HCT116 (cell line): ENCODE results near the gene MLPH. TPM values are rescaled to one million over a fixed set of nuclear protein-coding genes. Genes with fewer than 3 reads are reported as not detected.

ENCODE experiments used
- ATAC-seq: fragments of 200-7000 bp; cut with Tn5 transposase; 2 replicates; pipeline ENCODE4 v1.9.1; 2020; ENCODE audit warnings: mild to moderate bottlenecking, moderate library complexity
- BruUV-seq: library from RNA; stranded (reverse); fragments of 400-500 nt; replicated peaks from 2 replicates; lab custom pipeline; 2021; lab: Mats Ljungman, UMichigan
- CTCF ChIA-PET: fragments of 300-600 bp; sonication (Branson Sonifier 250); formaldehyde crosslinking; loops from one replicate; lab custom pipeline; 2021; ENCODE audit warnings: antibody characterized with exemption; lab: Charles Lee
- POLR2A ChIA-PET: fragments of 300-600, 350-600 bp; sonication (Branson Sonifier 250); formaldehyde crosslinking; loops from one replicate; lab custom pipeline; 2021; ENCODE audit warnings: antibody characterized with exemption; lab: Charles Lee
- RAD21 ChIA-PET, 2 experiments: fragments of 300-600 bp; sonication (Branson Sonifier 250); formaldehyde crosslinking; loops; one replicate each; lab custom pipeline; 2023; ENCODE audit warnings: low total read pairs in 2 of 2; ENCODE audit not compliant: uncharacterized antibody in 2 of 2, unreplicated experiment in 2 of 2, low non-redundant PET in 1 of 2; lab: Charles Lee
- DNase-seq: peaks from one replicate; pipeline ENCODE4 v3.0.0-alpha.2; 2010; ENCODE audit warnings: low read depth, low spot score
- H2AFZ ChIP-seq: fragments of 200-600 bp; shearing (Covaris generic), sonication (generic); 2 replicates; pipeline ENCODE4 v1.6.1; 2017; ENCODE audit warnings: low read depth, mixed run types, mixed read lengths, antibody characterized with exemption, low read length; ENCODE audit not compliant: poor library complexity, severe bottlenecking
- H3K27ac ChIP-seq: 2 replicates; pipeline ENCODE4 v1.5.1; 2012; ENCODE audit warnings: low read depth, low read length
- H3K27me3 ChIP-seq: fragments of 200-600 bp; sonication (generic); 2 replicates; pipeline ENCODE4 v1.6.1; 2016; ENCODE audit warnings: mixed run types, low read length, mixed read lengths; ENCODE audit not compliant: insufficient read depth
- H3K36me3 ChIP-seq, 2 experiments: fragments of 200-500 bp in 1 of 2; fragments of 200-600 bp in 1 of 2; sonication (Bioruptor generic) in 1 of 2; sonication (generic) in 1 of 2; 2 replicates each; pipeline versions ENCODE4 v1.5.1 to v1.6.1; 2014 to 2016; ENCODE audit warnings: low read length in 2 of 2, inconsistent platforms in 1 of 2, mixed read lengths in 1 of 2, mixed run types in 1 of 2; ENCODE audit not compliant: insufficient read depth in 2 of 2, control insufficient read depth in 1 of 2
- H3K4me1 ChIP-seq, 2 experiments: fragments of 200-600 bp in 1 of 2; sonication (generic) in 1 of 2; 2 replicates each; pipeline versions ENCODE4 v1.5.1 to v1.6.1; 2012 to 2017; ENCODE audit warnings: low read length in 2 of 2, inconsistent platforms in 1 of 2, mild to moderate bottlenecking in 1 of 2, mixed read lengths in 1 of 2, mixed run types in 1 of 2, moderate library complexity in 1 of 2; ENCODE audit not compliant: insufficient read depth in 2 of 2, control insufficient read depth in 1 of 2
- H3K4me2 ChIP-seq: fragments of 200-600 bp; sonication (generic); 2 replicates; pipeline ENCODE4 v1.6.1; 2017; ENCODE audit warnings: mixed run types, low read length, mixed read lengths
- H3K4me3 ChIP-seq, 2 experiments: fragments of 200-600 bp in 1 of 2; sonication (generic) in 1 of 2; replicated peaks in 1 of 2; 2 replicates each; pipeline ENCODE4 v1.5.1; 2011 to 2016; ENCODE audit warnings: low read length in 2 of 2, control low read depth in 1 of 2, low read depth in 1 of 2, mild to moderate bottlenecking in 1 of 2, mixed read lengths in 1 of 2, mixed run types in 1 of 2
- H3K79me2 ChIP-seq: fragments of 200-600 bp; sonication (generic); 2 replicates; pipeline ENCODE4 v1.6.1; 2017; ENCODE audit warnings: mild to moderate bottlenecking, mixed run types, low read length, moderate library complexity, mixed read lengths; ENCODE audit not compliant: insufficient read depth
- H3K9ac ChIP-seq: fragments of 200-600 bp; sonication (generic); 2 replicates; pipeline ENCODE4 v1.6.1; 2016; ENCODE audit warnings: low read length, mixed read lengths
- H3K9me2 ChIP-seq: fragments of 200-600 bp; sonication (generic), shearing (Covaris generic); 2 replicates; pipeline ENCODE4 v1.6.1; 2017; ENCODE audit warnings: mixed run types, mild to moderate bottlenecking, moderate library complexity; ENCODE audit not compliant: insufficient read depth
- H3K9me3 ChIP-seq, 2 experiments: fragments of 200-500 bp in 1 of 2; fragments of 200-600 bp in 1 of 2; sonication (Bioruptor generic) in 1 of 2; sonication (generic) in 1 of 2; 2 replicates each; pipeline ENCODE4 v1.6.1; 2014 to 2017; ENCODE audit warnings: low read length in 2 of 2, mixed read lengths in 2 of 2, inconsistent platforms in 1 of 2, low read depth in 1 of 2, mild to moderate bottlenecking in 1 of 2, mixed run types in 1 of 2, moderate library complexity in 1 of 2; ENCODE audit not compliant: control insufficient read depth in 1 of 2, insufficient read depth in 1 of 2
- H4K20me1 ChIP-seq: fragments of 200-600 bp; sonication (generic), shearing (Covaris generic); 2 replicates; pipeline ENCODE4 v1.6.1; 2017; ENCODE audit warnings: mixed run types, mild to moderate bottlenecking, moderate library complexity; ENCODE audit not compliant: insufficient read depth
- CBX3 ChIP-seq: IDR thresholded peaks from 2 replicates; pipeline ENCODE4 v1.6.1; 2012; ENCODE audit warnings: low read depth
- CTCF ChIP-seq, 3 experiments: fragments of 200-600 bp in 1 of 3; sonication (generic) in 1 of 3; IDR thresholded peaks in 2 of 3; conservative IDR thresholded peaks in 1 of 3; 2 replicates each; pipeline ENCODE4 v1.5.1; 2012 to 2017; ENCODE audit warnings: low read depth in 2 of 3, low read length in 2 of 3, antibody characterized with exemption in 1 of 3, borderline replicate concordance in 1 of 3, control low read depth in 1 of 3, mild to moderate bottlenecking in 1 of 3, mixed read lengths in 1 of 3, mixed run types in 1 of 3, moderate library complexity in 1 of 3; ENCODE audit not compliant: insufficient read depth in 1 of 3
- EGR1 ChIP-seq: IDR thresholded peaks from 2 replicates; pipeline ENCODE4 v1.6.1; 2012; ENCODE audit warnings: low read depth
- EZH2 ChIP-seq: fragments of 200-600 bp; sonication (generic); IDR thresholded peaks from 2 replicates; pipeline ENCODE4 v1.6.1; 2017; ENCODE audit warnings: antibody characterized with exemption, mixed run types
- FOSL1 ChIP-seq: IDR thresholded peaks from 2 replicates; pipeline ENCODE4 v1.6.1; 2012; ENCODE audit warnings: low read depth
- JUND ChIP-seq: IDR thresholded peaks from 2 replicates; pipeline ENCODE4 v1.6.1; 2012
- MAX ChIP-seq: IDR thresholded peaks from 2 replicates; pipeline ENCODE4 v1.6.1; 2012
- POLR2A ChIP-seq: IDR thresholded peaks from 2 replicates; pipeline ENCODE4 v1.7.0; 2011; ENCODE audit warnings: borderline replicate concordance; ENCODE audit not compliant: insufficient read depth, insufficient read length; ENCODE audit errors: extremely low read depth
- RAD21 ChIP-seq: IDR thresholded peaks from 2 replicates; pipeline ENCODE4 v1.6.1; 2012; ENCODE audit warnings: low read depth, mild to moderate bottlenecking
- REST ChIP-seq: IDR thresholded peaks from 2 replicates; pipeline ENCODE4 v1.6.1; 2012; ENCODE audit warnings: low read depth
- SIN3A ChIP-seq: IDR thresholded peaks from 2 replicates; pipeline ENCODE4 v1.6.1; 2012; ENCODE audit warnings: low read depth
- YY1 ChIP-seq: IDR thresholded peaks from 2 replicates; pipeline ENCODE4 v1.6.1; 2011; ENCODE audit warnings: low read length, low read depth, moderate library complexity, mild to moderate bottlenecking; ENCODE audit not compliant: insufficient replicate concordance; ENCODE audit errors: extremely low read depth
- ZBTB33 ChIP-seq: IDR thresholded peaks from 2 replicates; pipeline ENCODE4 v1.6.1; 2011; ENCODE audit warnings: mild to moderate bottlenecking, low read length, moderate library complexity; ENCODE audit not compliant: insufficient replicate concordance; ENCODE audit errors: extremely low read depth
- ZFX ChIP-seq: fragments of 450-650 bp; IDR thresholded peaks from 2 replicates; pipeline ENCODE4 v1.6.1; 2017
- ZNF274 ChIP-seq: fragments of 200-500 bp; sonication (Bioruptor generic); IDR thresholded peaks from 2 replicates; pipeline ENCODE4 v1.6.1; 2014; ENCODE audit warnings: mild to moderate bottlenecking, low read depth, low read length, inconsistent platforms
- intact Hi-C: fragments of 100-400 bp; cut with micrococcal nuclease; formaldehyde crosslinking; loops from 2 replicates; pipeline ENCODE4 v1.10.0; 2022
- total RNA-seq: library from RNA; stranded (reverse); gene quantifications from one replicate; pipeline ENCODE4 v1.2.1, GENCODE V29; 2021; ENCODE audit not compliant: unreplicated experiment

Gene MLPH
- total RNA-seq, 1 experiment from 2014 or later: 81.4 TPM

- no peak overlapping the region for H2AFZ ChIP-seq
- CTCF ChIA-PET: no interaction called here
- no peaks in the 10 kb centered on the region for H3K36me3 ChIP-seq
- H3K4me3 ChIP-seq: peak overlapping the region; percentile 68 to 85; a peak in 3 of 4 replicates
- peaks cover 13 to 33% of the 10 kb centered on the region in 2 experiments; a peak in 3 of 4 replicates for H3K4me1 ChIP-seq
- H3K27me3 ChIP-seq: no peaks in the 10 kb centered on the region
- peak overlapping the region; percentile 80 for H3K4me2 ChIP-seq
- intact Hi-C loops: no loop called here
- H3K79me2 ChIP-seq: peaks cover 16% of the 10 kb centered on the region
- TF ChIP-seq RAD21: no peak
- no peak for TF ChIP-seq SIN3A
- TF ChIP-seq CTCF (IDR thresholded peaks at IDR 0.05 in 2 of 3, conservative IDR thresholded peaks at IDR 0.05 in 1 of 3; ENCODE audit: borderline replicate concordance in 1 of 3, insufficient read depth in 1 of 3, low read depth in 2 of 3, low read length in 2 of 3): no peak
- no peak for TF ChIP-seq CBX3
- TF ChIP-seq EZH2: no peak
- TF ChIP-seq POLR2A: no peak
- TF ChIP-seq REST: no peak
- no peak for TF ChIP-seq ZBTB33
- TF ChIP-seq ZFX: no peak
- no peak for TF ChIP-seq YY1
- no peak for TF ChIP-seq EGR1
- no peak for TF ChIP-seq JUND
- TF ChIP-seq ZNF274: no peak
- TF ChIP-seq MAX: no peak
- no peak for TF ChIP-seq FOSL1
- TF ChIP-seq, all 23 proteins: peak for 0
- DNase-seq (no peak), ATAC-seq (no peak)
- no peaks in the 10 kb centered on the region for H3K9me3 ChIP-seq
- ChIA-PET POLR2A (interaction anchor here (0.8 to 1.1 kb wide), 3 partner anchors 8 to 85 kb away, joined by 3 to 4 read pairs (median 3); no protein-coding TSS in a partner anchor), RAD21 (no interaction called here)
- no peaks in the 10 kb centered on the region for H4K20me1 ChIP-seq
- H3K27ac ChIP-seq: peak overlapping the region; percentile 98
- BruUV-seq: no TSS peak
- H3K9ac ChIP-seq: peak overlapping the region; percentile 69; the same call in 1 of the 2 replicates
- no peaks in the 10 kb centered on the region for H3K9me2 ChIP-seq
Observed at GRCh38 chr2:237592425-237592980, 105.5 kb downstream of the MLPH start.
